ENCODE data around the gene COPG1.

GRCh38 chr3:129207479-129207878 is 41.9 kb upstream of the COPG1 start:
- TF ChIP-seq, protein P1, sequence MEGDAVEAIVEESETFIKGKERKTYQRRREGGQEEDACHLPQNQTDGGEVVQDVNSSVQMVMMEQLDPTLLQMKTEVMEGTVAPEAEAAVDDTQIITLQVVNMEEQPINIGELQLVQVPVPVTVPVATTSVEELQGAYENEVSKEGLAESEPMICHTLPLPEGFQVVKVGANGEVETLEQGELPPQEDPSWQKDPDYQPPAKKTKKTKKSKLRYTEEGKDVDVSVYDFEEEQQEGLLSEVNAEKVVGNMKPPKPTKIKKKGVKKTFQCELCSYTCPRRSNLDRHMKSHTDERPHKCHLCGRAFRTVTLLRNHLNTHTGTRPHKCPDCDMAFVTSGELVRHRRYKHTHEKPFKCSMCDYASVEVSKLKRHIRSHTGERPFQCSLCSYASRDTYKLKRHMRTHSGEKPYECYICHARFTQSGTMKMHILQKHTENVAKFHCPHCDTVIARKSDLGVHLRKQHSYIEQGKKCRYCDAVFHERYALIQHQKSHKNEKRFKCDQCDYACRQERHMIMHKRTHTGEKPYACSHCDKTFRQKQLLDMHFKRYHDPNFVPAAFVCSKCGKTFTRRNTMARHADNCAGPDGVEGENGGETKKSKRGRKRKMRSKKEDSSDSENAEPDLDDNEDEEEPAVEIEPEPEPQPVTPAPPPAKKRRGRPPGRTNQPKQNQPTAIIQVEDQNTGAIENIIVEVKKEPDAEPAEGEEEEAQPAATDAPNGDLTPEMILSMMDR (IDR thresholded peaks at IDR 0.05): no peak
- no peak for TF ChIP-seq POLR2A (IDR thresholded peaks at IDR 0.05)
